CD4-positive, alpha-beta memory T cell (primary cell): ENCODE results near the gene HERPUD2. TPM values are rescaled to one million over a fixed set of nuclear protein-coding genes. Genes with fewer than 3 reads are reported as not detected.
"Not testable (repeated sequence)": the region's sequence is repeated elsewhere in the genome, so short reads cannot be mapped to it uniquely, and the experiment has no call there.

Experiments used
- CTCF ChIA-PET: fragments of 350-600 bp; sonication (Branson Sonifier 250); formaldehyde crosslinking; loops from one replicate; lab custom pipeline; 2021; ENCODE audit warnings: inconsistent platforms; ENCODE audit not compliant: partially characterized antibody; lab: Charles Lee
- POLR2A ChIA-PET: fragments of 350-600 bp; sonication (Branson Sonifier 250); formaldehyde crosslinking; loops from one replicate; lab custom pipeline; 2021; ENCODE audit not compliant: partially characterized antibody; lab: Charles Lee
- DNase-seq, 5 donors: peaks; one replicate each; pipeline versions ENCODE4 v3.0.0 to v3.0.0-alpha.2; 2020 to 2022; ENCODE audit warnings: mixed read lengths in 1 of 5
- H3K27ac ChIP-seq: one replicate; pipeline ENCODE4 v1.7.0; 2013; ENCODE audit warnings: low read depth, low read length
- H3K27me3 ChIP-seq: 2 replicates; pipeline ENCODE4 v1.7.0; 2013; ENCODE audit warnings: mild to moderate bottlenecking, low read length, moderate library complexity; ENCODE audit not compliant: insufficient read depth
- H3K36me3 ChIP-seq: 2 replicates; pipeline ENCODE4 v1.7.0; 2013; ENCODE audit warnings: mild to moderate bottlenecking, low read length, moderate library complexity; ENCODE audit not compliant: insufficient read depth
- H3K4me1 ChIP-seq: 2 replicates; pipeline ENCODE4 v1.7.0; 2013; ENCODE audit warnings: mild to moderate bottlenecking, low read length, moderate library complexity; ENCODE audit not compliant: insufficient read depth
- H3K4me3 ChIP-seq, 2 donors: one replicate each; pipeline ENCODE4 v1.7.0; 2013; ENCODE audit warnings: low read length in 2 of 2, mild to moderate bottlenecking in 1 of 2
- H3K9me3 ChIP-seq, 2 donors: one replicate each; pipeline ENCODE4 v1.7.0; 2013; ENCODE audit warnings: low read length in 2 of 2, control low read depth in 1 of 2; ENCODE audit not compliant: control insufficient read depth in 1 of 2
- H3K27ac Mint-ChIP-seq, 7 donors: one replicate each; pipeline ENCODE4 v1.8.0; 2020 to 2021; ENCODE audit warnings: mixed read lengths in 7 of 7, mild to moderate bottlenecking in 6 of 7, inconsistent platforms in 3 of 7, moderate library complexity in 3 of 7
- H3K27me3 Mint-ChIP-seq, 2 donors: one replicate each; pipeline ENCODE4 v1.8.0; 2020 to 2021; ENCODE audit warnings: mixed read lengths in 2 of 2
- H3K36me3 Mint-ChIP-seq, 2 donors: one replicate each; pipeline ENCODE4 v1.8.0; 2020 to 2021; ENCODE audit warnings: mixed read lengths in 2 of 2, inconsistent platforms in 1 of 2, mild to moderate bottlenecking in 1 of 2
- H3K4me1 Mint-ChIP-seq, 4 donors: one replicate each; pipeline ENCODE4 v1.8.0; 2020 to 2021; ENCODE audit warnings: mixed read lengths in 4 of 4, mild to moderate bottlenecking in 1 of 4
- H3K4me3 Mint-ChIP-seq, 8 donors: one replicate each; pipeline ENCODE4 v1.8.0; 2020 to 2021; ENCODE audit warnings: mixed read lengths in 8 of 8, mild to moderate bottlenecking in 7 of 8, moderate library complexity in 6 of 8, inconsistent platforms in 3 of 8
- H3K9me3 Mint-ChIP-seq, 8 donors: one replicate each; pipeline ENCODE4 v1.8.0; 2020 to 2021; ENCODE audit warnings: mixed read lengths in 8 of 8, mild to moderate bottlenecking in 5 of 8, inconsistent platforms in 3 of 8, moderate library complexity in 1 of 8
- intact Hi-C: fragments of 100-400 bp; cut with micrococcal nuclease; formaldehyde crosslinking; loops from one replicate; pipeline ENCODE4 v1.15.1; 2023
- polyA plus RNA-seq, 2 donors: library from polyadenylated mRNA; unstranded; fragments of 300-500 nt; fragmentation: Illumina TruSeq; gene quantifications; one replicate each; pipeline ENCODE4 v1.2.3, GENCODE V29; 2021
- total RNA-seq, 2 experiments: library from RNA; stranded (reverse); gene quantifications; one replicate each; pipeline ENCODE4 v1.2.3, GENCODE V29; 2021

HERPUD2 gene
- total and polyA plus RNA-seq, 4 experiments from 2014 or later: 67.3 to 99.2 (median 80.5) TPM

- DNase-seq: peak in 1 of 5 donors; percentile 11
- peaks cover 42 to 90% (median 61%) of the 10 kb centered on the region in 4 donors for H3K4me1 Mint-ChIP-seq
- H3K27ac Mint-ChIP-seq: peak overlapping the region; percentile 86 to 98 (median 94)
- H3K36me3 ChIP-seq: no peaks in the 10 kb centered on the region
- intact Hi-C loops: loop anchor here (2.0 to 10.0 kb wide), 6 partner anchors 15 to 673 kb away; partner anchors contain the start of gene EEPD1
- H3K27ac ChIP-seq: peak overlapping the region; percentile 93
- peak overlapping the region; percentile 86 to 98 (median 92) for H3K4me3 Mint-ChIP-seq
- ChIA-PET CTCF (interaction anchor here (0.7 to 1.4 kb wide), 4 partner anchors 15 to 215 kb away, joined by 3 to 7 read pairs (median 4); no protein-coding TSS in a partner anchor), POLR2A (interaction anchor here (0.6 to 13.7 kb wide), 9 partner anchors 9 to 1760 kb away, joined by 3 to 196 read pairs (median 4); partner anchors contain the start of gene SEPTIN7)
- no peaks in the 10 kb centered on the region for H3K27me3 Mint-ChIP-seq
- no peaks in the 10 kb centered on the region for H3K27me3 ChIP-seq
- H3K4me1 ChIP-seq: peaks cover 62% of the 10 kb centered on the region
- peaks cover 14 to 50% of the 10 kb centered on the region in 2 donors for H3K36me3 Mint-ChIP-seq
- no peaks in the 10 kb centered on the region for H3K9me3 ChIP-seq
- peak overlapping the region; percentile 4 to 90 for H3K4me3 ChIP-seq
- H3K9me3 Mint-ChIP-seq: peaks cover 0 to 2% (median 0%) of the 10 kb centered on the region in 8 donors
These were observed 3.6 kb downstream of the HERPUD2 start for GRCh38 chr7:35691366-35691765.

- Mint-ChIP-seq H3K36me3 (peaks cover 14 to 48% of the 10 kb centered on the region in 2 donors), H3K27ac (peak overlapping the region; percentile 86 to 98 (median 94)), H3K4me1 (peaks cover 36 to 83% (median 55%) of the 10 kb centered on the region in 4 donors), H3K4me3 (peak overlapping the region; percentile 86 to 98 (median 92))
- ChIA-PET POLR2A (interaction anchor here (0.6 to 13.7 kb wide), 6 partner anchors 10 to 1761 kb away, joined by 3 to 196 read pairs (median 6); partner anchors contain the start of gene SEPTIN7), CTCF (interaction anchor here (0.9 to 1.3 kb wide), 3 partner anchors 19 to 216 kb away, joined by 3 to 7 read pairs (median 3); no protein-coding TSS in a partner anchor)
- H3K27me3 ChIP-seq, H3K9me3 Mint-ChIP-seq, H3K36me3 ChIP-seq, H3K9me3 ChIP-seq, H3K27me3 Mint-ChIP-seq: not testable (repeated sequence)
- intact Hi-C loops: loop anchor here (2.0 to 10.0 kb wide), 6 partner anchors 14 to 674 kb away; partner anchors contain the start of gene EEPD1
- Histone ChIP-seq H3K4me1 (peaks cover 55% of the 10 kb centered on the region), H3K4me3 (peak overlapping the region; percentile 4 to 90), H3K27ac (peak overlapping the region; percentile 93)
- peak in 4 of 5 donors; percentile 45 to 58 (median 53) for DNase-seq
These were observed 4.3 kb downstream of the HERPUD2 start for GRCh38 chr7:35690614-35691013.

- H3K27me3 ChIP-seq: no peaks in the 10 kb centered on the region
- no peak for DNase-seq
- no peaks in the 10 kb centered on the region for H3K36me3 ChIP-seq
- H3K9me3 Mint-ChIP-seq: no peaks in the 10 kb centered on the region
- CTCF ChIA-PET: no interaction called here
- H3K36me3 Mint-ChIP-seq: peaks cover 37 to 38% of the 10 kb centered on the region in 2 donors
- H3K27me3 Mint-ChIP-seq: no peaks in the 10 kb centered on the region
- POLR2A ChIA-PET: no interaction called here
- H3K4me1 ChIP-seq: peaks cover 64% of the 10 kb centered on the region
- H3K9me3 ChIP-seq: no peaks in the 10 kb centered on the region
- H3K27ac ChIP-seq: no peak overlapping the region
- no peak overlapping the region for H3K4me3 Mint-ChIP-seq
- no peak overlapping the region for H3K27ac Mint-ChIP-seq
- no peak overlapping the region for H3K4me3 ChIP-seq
- intact Hi-C loops: no loop called here
- peaks cover 56 to 80% (median 68%) of the 10 kb centered on the region in 4 donors for H3K4me1 Mint-ChIP-seq
These were observed 9.2 kb downstream of the HERPUD2 start for GRCh38 chr7:35685781-35686180.

- Histone ChIP-seq H3K9me3 (no peaks in the 10 kb centered on the region), H3K4me1 (peaks cover 64% of the 10 kb centered on the region), H3K4me3 (no peak overlapping the region), H3K36me3 (no peaks in the 10 kb centered on the region), H3K27ac (no peak overlapping the region), H3K27me3 (no peaks in the 10 kb centered on the region)
- intact Hi-C loops: no loop called here
- DNase-seq: no peak
- CTCF ChIA-PET: no interaction called here
- Mint-ChIP-seq H3K36me3 (peaks cover 22 to 27% of the 10 kb centered on the region in 2 donors), H3K9me3 (no peaks in the 10 kb centered on the region), H3K27me3 (no peaks in the 10 kb centered on the region), H3K27ac (peak overlapping the region in 5 of 7 donors; percentile 8 to 52 (median 13)), H3K4me3 (peak overlapping the region in 6 of 8 donors; percentile 2 to 60 (median 50)), H3K4me1 (peaks cover 52 to 79% (median 65%) of the 10 kb centered on the region in 4 donors)
- POLR2A ChIA-PET: no interaction called here
These were observed 13.5 kb downstream of the HERPUD2 start for GRCh38 chr7:35681231-35682029.

GRCh38 chr7:35680403-35681013 is 14.4 kb downstream of the HERPUD2 start:
- peaks cover 22 to 27% of the 10 kb centered on the region in 2 donors for H3K36me3 Mint-ChIP-seq
- H3K4me3 ChIP-seq: no peak overlapping the region
- H3K27ac Mint-ChIP-seq: peak overlapping the region; percentile 8 to 82 (median 71)
- peaks cover 58 to 88% (median 70%) of the 10 kb centered on the region in 4 donors for H3K4me1 Mint-ChIP-seq
- ChIA-PET CTCF (interaction anchor here (1.4 kb wide), 1 partner anchor 56 kb away, joined by 5 read pairs; no protein-coding TSS in a partner anchor), POLR2A (interaction anchor here (0.9 to 2.3 kb wide), 2 partner anchors 15 to 120 kb away, joined by 3 to 10 read pairs; partner anchors contain the start of genes HERPUD2 and SEPTIN7)
- H3K9me3 Mint-ChIP-seq: no peaks in the 10 kb centered on the region
- no peaks in the 10 kb centered on the region for H3K27me3 Mint-ChIP-seq
- H3K27me3 ChIP-seq: no peaks in the 10 kb centered on the region
- intact Hi-C loops: no loop called here
- no peaks in the 10 kb centered on the region for H3K36me3 ChIP-seq
- H3K4me1 ChIP-seq: peaks cover 73% of the 10 kb centered on the region
- H3K27ac ChIP-seq: no peak overlapping the region
- H3K4me3 Mint-ChIP-seq: peak overlapping the region in 7 of 8 donors; percentile 12 to 65 (median 55)
- H3K9me3 ChIP-seq: no peaks in the 10 kb centered on the region
- peak in 4 of 5 donors; percentile 30 to 41 (median 40) for DNase-seq

- peak overlapping the region in 1 of 8 donors; percentile 10 for H3K4me3 Mint-ChIP-seq
- H3K27me3 Mint-ChIP-seq: no peaks in the 10 kb centered on the region
- DNase-seq: no peak
- Histone ChIP-seq H3K36me3 (no peaks in the 10 kb centered on the region), H3K4me1 (peaks cover 68% of the 10 kb centered on the region), H3K27ac (no peak overlapping the region), H3K4me3 (no peak overlapping the region), H3K27me3 (no peaks in the 10 kb centered on the region), H3K9me3 (no peaks in the 10 kb centered on the region)
- peaks cover 10 to 18% of the 10 kb centered on the region in 2 donors for H3K36me3 Mint-ChIP-seq
- ChIA-PET CTCF (interaction anchor here (0.6 kb wide), 1 partner anchor 1523 kb away, joined by 3 read pairs; no protein-coding TSS in a partner anchor), POLR2A (interaction anchor here (1.0 kb wide), 1 partner anchor 17 kb away, joined by 3 read pairs; the partner anchor contains the start of gene HERPUD2)
- peaks cover 56 to 87% (median 70%) of the 10 kb centered on the region in 4 donors for H3K4me1 Mint-ChIP-seq
- H3K27ac Mint-ChIP-seq: no peak overlapping the region
- no peaks in the 10 kb centered on the region for H3K9me3 Mint-ChIP-seq
- intact Hi-C loops: loop anchor here (2.0 kb wide), 1 partner anchor 13 kb away; no protein-coding TSS in a partner anchor
These were observed 17.2 kb downstream of the HERPUD2 start for GRCh38 chr7:35677582-35678356.
